Activated CD8-positive, alpha-beta memory T cell treated with anti-CD3 and anti-CD28 coated beads, Interleukin-2, amount 10 ng/mL, durations not matched to agents 7 days and 5 days (primary cell): ENCODE data around the gene WDR90. TPM values are rescaled to one million over a fixed set of nuclear protein-coding genes. Genes with fewer than 3 reads are reported as not detected.

Source experiments
- ATAC-seq: fragments of 150-1000 bp; cut with Tn5 transposase; one replicate; pipeline ENCODE4 v1.10.0; 2021; ENCODE audit warnings: moderate library complexity
- CTCF ChIA-PET: fragments of 350-600 bp; sonication (Branson Sonifier 250); formaldehyde crosslinking; loops from one replicate; lab custom pipeline; 2021; ENCODE audit warnings: antibody characterized with exemption; lab: Charles Lee
- DNase-seq: peaks from one replicate; pipeline ENCODE4 v3.0.0-alpha.2; 2020
- H3K27ac Mint-ChIP-seq: one replicate; pipeline ENCODE4 v1.8.0; 2021; ENCODE audit warnings: mild to moderate bottlenecking, mixed read lengths
- H3K27me3 Mint-ChIP-seq: one replicate; pipeline ENCODE4 v1.8.0; 2021; ENCODE audit warnings: mixed read lengths
- H3K36me3 Mint-ChIP-seq: one replicate; pipeline ENCODE4 v1.8.0; 2021; ENCODE audit warnings: mild to moderate bottlenecking, mixed read lengths
- H3K4me1 Mint-ChIP-seq: one replicate; pipeline ENCODE4 v1.8.0; 2021; ENCODE audit warnings: mixed read lengths
- H3K4me3 Mint-ChIP-seq: one replicate; pipeline ENCODE4 v1.8.0; 2021; ENCODE audit warnings: mild to moderate bottlenecking, moderate library complexity, mixed read lengths
- H3K9me3 Mint-ChIP-seq: one replicate; pipeline ENCODE4 v1.8.0; 2022; ENCODE audit warnings: low read depth, mixed read lengths
- total RNA-seq, 2 experiments: library from RNA; stranded (reverse); gene quantifications; one replicate each; pipeline ENCODE4 v1.2.3, GENCODE V29; 2021

WDR90 gene
- total RNA-seq, 2 experiments from 2014 or later = 74.7 to 108 TPM

DNA sequence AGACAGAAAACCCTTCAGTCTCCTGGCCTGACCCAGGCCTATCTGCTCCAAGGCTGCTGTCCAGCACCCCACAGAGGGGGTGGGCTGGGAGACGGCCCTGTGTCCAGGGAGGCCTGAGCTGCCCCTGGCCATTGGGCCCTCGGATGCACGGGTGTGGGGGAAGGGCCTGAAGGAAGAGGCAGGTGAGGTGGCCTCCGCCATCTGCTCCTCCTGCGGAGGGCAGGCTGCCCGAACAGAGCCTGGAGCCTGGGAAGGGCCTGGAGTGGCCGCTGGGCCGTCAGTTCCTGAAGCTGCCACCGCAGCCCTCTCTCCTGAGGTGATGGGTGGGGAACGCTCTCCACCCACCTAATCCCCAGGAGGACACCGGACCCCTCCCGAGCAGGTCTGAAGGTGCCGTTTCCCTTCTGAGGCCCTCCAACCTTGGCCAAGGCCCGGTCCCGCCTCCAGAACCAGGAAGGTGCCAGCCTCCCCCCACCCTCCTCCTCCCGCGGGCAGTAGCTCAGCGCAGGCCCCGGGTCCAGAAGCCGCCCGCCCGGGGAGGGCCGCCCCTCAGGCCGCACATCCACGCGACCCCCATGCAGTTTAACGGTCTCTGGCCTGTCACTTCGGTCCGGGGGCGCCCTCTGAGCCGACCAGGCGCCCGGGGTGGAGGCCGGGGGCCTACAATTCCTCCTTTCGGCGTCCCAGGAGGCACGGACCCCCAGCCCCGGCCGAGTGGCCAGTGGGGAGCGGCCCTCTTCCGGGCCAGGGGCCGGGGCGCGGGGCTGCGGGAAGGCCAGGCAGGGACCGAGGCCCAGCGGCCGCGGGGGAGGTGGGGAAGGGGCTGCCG lies 55.6 kb downstream of the WDR90 start:
- CTCF ChIA-PET = interaction anchor here (0.7 to 3.0 kb wide), 3 partner anchors 8 to 36 kb away, joined by 3 to 14 read pairs (median 3); partner anchors contain the start of genes CIAO3 and METRN
- H3K4me1 Mint-ChIP-seq = peaks cover 2% of the 10 kb centered on the region
- peaks cover 69% of the 10 kb centered on the region for H3K27me3 Mint-ChIP-seq
- H3K27ac Mint-ChIP-seq = no peak overlapping the region
- ATAC-seq = no peak
- H3K4me3 Mint-ChIP-seq = no peak overlapping the region
- no peaks in the 10 kb centered on the region for H3K9me3 Mint-ChIP-seq
- no peak for DNase-seq
- no peaks in the 10 kb centered on the region for H3K36me3 Mint-ChIP-seq

DNA sequence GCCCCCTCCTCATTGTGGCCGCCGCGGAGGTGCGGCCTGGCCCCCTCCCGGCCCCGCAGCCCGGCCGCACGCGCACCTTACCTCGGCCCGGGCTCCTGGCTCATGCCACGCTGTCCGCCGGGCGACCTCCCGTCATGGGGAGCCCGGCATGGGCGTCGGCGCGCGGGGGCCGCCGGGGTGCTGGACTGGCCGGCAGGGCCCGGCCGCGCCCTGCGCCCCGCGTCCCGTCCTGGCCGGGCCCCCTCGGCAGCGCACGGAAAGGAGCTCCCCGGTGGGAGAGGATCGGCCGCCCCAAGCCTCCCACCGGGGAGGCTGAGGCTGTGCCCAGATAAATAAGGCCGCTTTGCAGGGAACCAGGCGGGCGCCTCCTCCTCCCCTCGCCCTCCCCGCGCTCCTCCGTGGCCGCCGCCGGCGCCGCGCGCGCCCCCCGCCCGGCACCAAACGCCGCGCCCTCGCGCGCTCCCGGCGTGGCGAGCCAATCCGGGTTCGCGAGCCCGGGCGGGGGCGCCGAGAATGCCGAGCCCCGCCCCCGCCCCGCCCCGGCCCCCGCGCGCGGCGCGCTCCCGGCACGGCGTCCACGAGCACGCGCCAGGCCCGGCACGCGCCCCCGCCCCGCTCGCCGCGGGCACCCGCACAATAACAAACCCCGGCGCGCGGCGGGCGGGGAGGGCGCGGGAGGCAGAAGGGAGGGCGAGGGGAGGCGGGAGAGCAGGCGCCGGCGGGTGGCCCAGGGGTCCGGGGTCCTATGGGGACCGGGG lies 56.4 kb downstream of the WDR90 start, which contains the start of gene FBXL16:
Gene FBXL16, minus strand, starts transcription at position 371 of the 758 bp plus-strand sequence. CDS start 8,396 bp downstream, outside the sequence.
- ATAC-seq (no peak), DNase-seq (no peak)
- no peaks in the 10 kb centered on the region for H3K9me3 Mint-ChIP-seq
- no peaks in the 10 kb centered on the region for H3K36me3 Mint-ChIP-seq
- H3K4me1 Mint-ChIP-seq = no peaks in the 10 kb centered on the region
- H3K27me3 Mint-ChIP-seq = peaks cover 68% of the 10 kb centered on the region
- no peak within 1 kb of the TSS for H3K27ac Mint-ChIP-seq
- H3K4me3 Mint-ChIP-seq = no peak within 1 kb of the TSS
- CTCF ChIA-PET = no interaction called here

DNA sequence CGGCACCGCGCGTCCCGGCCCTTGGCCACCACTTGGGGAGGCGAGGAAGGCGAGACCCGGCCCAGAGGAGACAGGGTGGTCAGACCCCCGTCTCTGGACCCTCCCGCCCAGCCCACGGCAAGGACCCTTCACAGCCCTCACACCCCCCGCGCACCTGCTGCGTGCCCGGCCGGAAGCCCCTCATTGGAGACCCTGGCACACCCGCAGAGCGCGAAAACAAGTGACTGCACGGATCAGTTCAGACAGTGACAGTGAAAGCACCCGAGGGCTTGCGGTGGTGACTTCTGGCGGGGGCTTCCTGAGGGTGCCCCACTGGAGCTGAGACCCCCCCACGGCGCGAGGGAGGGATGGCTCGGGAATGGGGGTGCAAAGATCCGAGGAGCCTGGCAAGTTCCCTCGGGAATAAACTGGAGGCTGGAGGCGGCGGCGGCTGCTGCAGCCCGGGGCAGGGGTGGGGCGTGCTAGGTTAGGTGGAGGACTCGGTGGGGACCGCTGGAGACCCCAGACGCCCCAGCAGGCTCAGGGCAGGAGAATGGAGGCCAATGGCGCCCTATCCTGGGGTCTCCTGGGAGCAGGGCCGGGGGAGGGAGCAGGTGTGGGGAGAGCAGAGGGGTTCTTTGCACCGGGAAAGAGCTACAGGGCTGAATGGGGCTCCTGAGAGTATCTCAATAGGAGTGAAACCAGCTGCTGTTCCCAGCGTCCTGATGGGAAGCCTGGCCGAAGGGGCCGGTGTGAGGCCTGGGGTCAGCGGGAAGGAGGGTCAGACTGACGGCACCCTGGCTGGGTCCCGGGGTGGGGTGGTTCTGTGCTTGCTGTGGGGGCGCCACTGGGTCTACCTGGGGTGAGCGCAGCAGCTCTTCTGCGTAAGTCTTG lies 57.3 kb downstream of the WDR90 start:
- DNase-seq (no peak), ATAC-seq (no peak)
- Mint-ChIP-seq H3K4me1 (no peaks in the 10 kb centered on the region), H3K27ac (no peak overlapping the region), H3K27me3 (peaks cover 64% of the 10 kb centered on the region), H3K9me3 (no peaks in the 10 kb centered on the region), H3K36me3 (no peaks in the 10 kb centered on the region), H3K4me3 (no peak overlapping the region)
- CTCF ChIA-PET = interaction anchor here (0.8 to 1.0 kb wide), 3 partner anchors 10 to 34 kb away, joined by 3 read pairs; partner anchors contain the start of genes CIAO3 and WDR24

DNA sequence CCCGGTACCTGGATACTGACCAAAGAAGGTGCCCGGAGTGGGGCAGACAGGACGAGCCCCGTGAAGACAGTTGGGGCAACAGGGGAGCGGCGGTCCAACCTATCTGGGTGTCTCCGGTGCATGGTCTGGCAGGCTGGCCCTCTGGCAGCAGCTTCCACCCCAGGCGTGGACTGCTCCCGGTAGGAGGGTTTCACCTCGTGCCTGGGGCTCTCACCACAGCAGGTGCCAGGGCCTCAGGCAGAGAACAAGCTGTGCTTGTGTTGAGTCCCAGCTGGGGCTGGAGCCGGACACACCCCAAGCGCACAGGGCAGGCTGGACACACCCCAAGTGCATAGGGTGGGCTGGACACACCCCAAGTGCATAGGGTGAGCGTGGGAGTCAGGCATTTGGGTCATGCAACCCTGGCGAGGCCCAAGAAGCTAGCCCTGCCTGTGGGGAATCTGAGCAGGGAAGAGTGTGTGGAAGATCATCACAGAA lies 57.9 kb downstream of the WDR90 start:
- H3K36me3 Mint-ChIP-seq = no peaks in the 10 kb centered on the region
- no peak overlapping the region for H3K27ac Mint-ChIP-seq
- H3K27me3 Mint-ChIP-seq = peaks cover 58% of the 10 kb centered on the region
- ATAC-seq (no peak), DNase-seq (no peak)
- no peaks in the 10 kb centered on the region for H3K4me1 Mint-ChIP-seq
- no peak overlapping the region for H3K4me3 Mint-ChIP-seq
- H3K9me3 Mint-ChIP-seq = no peaks in the 10 kb centered on the region
- CTCF ChIA-PET = interaction anchor here (0.8 to 1.3 kb wide), 4 partner anchors 11 to 78 kb away, joined by 3 to 5 read pairs (median 3); partner anchors contain the start of genes CIAO3 and WDR24

DNA sequence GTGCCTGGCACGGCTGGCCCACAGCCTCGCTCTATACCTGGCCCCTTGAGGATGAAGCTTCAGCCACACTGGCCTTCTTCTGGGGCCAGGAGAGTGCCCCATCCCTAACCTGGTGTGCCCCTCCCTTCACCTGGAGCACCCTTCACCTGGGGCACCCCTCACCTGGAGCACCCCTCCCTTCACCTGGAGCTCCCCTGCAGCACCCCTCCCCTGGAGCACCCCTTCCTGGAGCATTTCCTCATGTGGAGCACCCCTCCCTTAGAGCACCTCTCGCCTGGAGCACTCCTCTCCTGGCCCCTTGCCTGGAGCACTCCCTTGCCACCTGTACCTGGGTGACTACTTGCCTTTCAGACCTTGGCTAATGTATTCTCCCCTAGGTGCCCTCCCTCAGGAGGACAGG lies 58.9 kb downstream of the WDR90 start:
- no peaks in the 10 kb centered on the region for H3K36me3 Mint-ChIP-seq
- H3K27me3 Mint-ChIP-seq = peaks cover 53% of the 10 kb centered on the region
- no peak overlapping the region for H3K27ac Mint-ChIP-seq
- ATAC-seq = no peak
- no peaks in the 10 kb centered on the region for H3K9me3 Mint-ChIP-seq
- H3K4me1 Mint-ChIP-seq = peaks cover 3% of the 10 kb centered on the region
- H3K4me3 Mint-ChIP-seq = no peak overlapping the region
- DNase-seq = no peak
- CTCF ChIA-PET = interaction anchor here (1.3 kb wide), 1 partner anchor 78 kb away, joined by 5 read pairs; no protein-coding TSS in a partner anchor

DNA sequence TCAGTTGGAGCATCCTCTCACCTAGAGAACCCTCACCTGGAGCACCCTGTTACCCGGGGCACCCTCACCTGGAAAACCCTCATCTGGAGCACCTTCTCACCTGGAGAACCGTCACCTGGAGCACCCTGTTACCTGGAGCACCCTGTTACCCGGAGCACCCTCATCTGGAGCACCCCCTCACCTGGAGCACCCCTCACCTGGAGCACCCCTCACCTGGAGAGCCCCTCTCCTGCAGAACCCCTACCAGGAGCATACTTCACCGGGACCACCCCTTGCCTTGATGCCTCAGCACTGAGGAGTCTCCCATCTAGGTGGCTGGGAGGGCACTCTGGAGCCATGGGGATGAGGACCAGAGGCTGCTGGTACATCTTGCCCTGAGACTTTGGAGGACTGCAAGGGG lies 59.8 kb downstream of the WDR90 start:
- H3K36me3 Mint-ChIP-seq = no peaks in the 10 kb centered on the region
- no peak for ATAC-seq
- no peak for DNase-seq
- H3K9me3 Mint-ChIP-seq = no peaks in the 10 kb centered on the region
- H3K27ac Mint-ChIP-seq = no peak overlapping the region
- no peak overlapping the region for H3K4me3 Mint-ChIP-seq
- peaks cover 45% of the 10 kb centered on the region for H3K27me3 Mint-ChIP-seq
- CTCF ChIA-PET = interaction anchor here (1.8 to 2.6 kb wide), 4 partner anchors 11 to 79 kb away, joined by 4 to 12 read pairs (median 8); partner anchors contain the start of genes ANTKMT, CHTF18, CIAO3 and RPUSD1
- H3K4me1 Mint-ChIP-seq = peaks cover 3% of the 10 kb centered on the region

DNA sequence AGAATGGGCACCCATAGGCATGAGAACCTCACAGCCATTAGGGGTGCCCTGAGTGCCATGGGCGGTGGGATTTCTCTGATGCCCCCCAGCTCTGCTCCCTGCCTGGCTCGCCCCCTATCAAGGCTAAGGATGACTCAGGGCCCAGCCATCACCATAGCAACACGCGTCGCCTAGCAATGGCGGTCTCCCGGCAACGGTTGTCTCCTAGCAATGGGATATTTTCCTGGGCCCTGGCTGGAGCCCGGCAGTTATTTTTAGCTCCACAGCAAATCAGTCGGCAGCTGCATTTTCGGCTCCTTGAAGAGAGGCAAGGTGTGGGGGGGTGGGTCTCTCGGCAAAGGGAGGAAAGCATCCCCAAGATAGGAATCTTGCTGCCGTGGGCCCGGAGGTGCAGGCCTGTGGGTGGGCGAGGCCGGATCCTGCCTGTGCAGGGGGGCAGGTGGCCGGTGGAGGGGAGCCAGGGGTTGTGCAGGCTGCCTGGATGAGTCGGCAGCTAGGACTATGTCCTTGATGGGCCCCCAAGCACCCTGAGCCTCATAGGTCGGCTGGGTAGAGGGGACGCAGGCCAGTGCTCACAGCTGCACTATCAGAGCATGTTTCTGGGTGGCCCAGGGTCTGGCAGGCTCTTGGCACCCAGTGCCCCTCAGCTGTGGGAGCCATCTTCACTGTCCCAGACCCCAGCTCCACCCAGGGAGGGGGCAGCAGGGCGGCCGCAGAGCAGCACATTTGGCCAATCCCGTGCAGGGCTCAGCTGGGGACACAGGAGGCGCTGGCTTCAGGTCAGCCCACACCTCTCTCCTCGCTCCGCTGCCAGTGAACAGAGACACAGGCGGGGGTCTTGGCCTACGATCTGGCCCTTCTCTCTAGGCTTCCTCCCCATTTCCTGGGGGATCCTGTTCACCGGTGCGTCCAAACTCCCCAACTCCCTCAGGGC lies 60.7 kb downstream of the WDR90 start:
- Mint-ChIP-seq H3K9me3 (no peaks in the 10 kb centered on the region), H3K4me1 (peaks cover 3% of the 10 kb centered on the region), H3K4me3 (no peak overlapping the region), H3K27me3 (peaks cover 40% of the 10 kb centered on the region), H3K27ac (no peak overlapping the region), H3K36me3 (no peaks in the 10 kb centered on the region)
- CTCF ChIA-PET = interaction anchor here (1.2 to 2.6 kb wide), 6 partner anchors 10 to 79 kb away, joined by 3 to 12 read pairs (median 7); partner anchors contain the start of genes ANTKMT, CHTF18, CIAO3 and RPUSD1
- ATAC-seq (no peak), DNase-seq (no peak)

DNA sequence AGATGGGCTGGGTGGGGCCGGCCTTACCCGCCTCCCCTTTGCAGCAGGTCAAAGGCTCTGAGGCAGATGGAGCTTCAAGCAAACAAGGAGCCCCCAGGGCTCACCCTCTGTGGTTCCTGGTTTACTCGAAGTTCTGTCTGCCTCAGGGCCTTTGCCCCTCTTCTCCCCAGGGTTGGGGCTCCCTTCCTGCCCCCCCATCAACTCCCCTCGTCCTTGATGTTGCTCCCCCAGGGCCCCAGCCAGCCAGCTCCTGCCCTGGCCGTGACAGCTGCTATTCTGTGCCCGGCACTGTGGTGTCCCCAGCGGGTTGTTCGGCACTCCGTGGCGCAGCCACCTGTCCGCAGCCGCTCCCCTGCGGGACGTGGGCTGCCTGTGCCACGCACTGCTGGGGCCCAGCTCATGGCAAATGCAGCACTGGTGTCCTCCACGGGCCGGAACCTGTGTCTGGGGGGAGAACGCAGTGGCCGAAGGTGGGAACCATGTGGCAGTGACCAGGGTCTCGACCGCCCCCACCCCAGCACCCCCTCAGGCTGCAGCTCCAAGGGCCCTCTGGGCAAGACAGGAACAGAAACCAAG lies 61.4 kb downstream of the WDR90 start:
- DNase-seq = no peak
- no peak overlapping the region for H3K27ac Mint-ChIP-seq
- H3K9me3 Mint-ChIP-seq = no peaks in the 10 kb centered on the region
- no peaks in the 10 kb centered on the region for H3K36me3 Mint-ChIP-seq
- CTCF ChIA-PET = interaction anchor here (1.2 to 2.6 kb wide), 6 partner anchors 9 to 78 kb away, joined by 3 to 12 read pairs (median 7); partner anchors contain the start of genes ANTKMT, CHTF18, CIAO3 and RPUSD1
- H3K4me1 Mint-ChIP-seq = peaks cover 3% of the 10 kb centered on the region
- no peak for ATAC-seq
- no peak overlapping the region for H3K4me3 Mint-ChIP-seq
- H3K27me3 Mint-ChIP-seq = peaks cover 39% of the 10 kb centered on the region

DNA sequence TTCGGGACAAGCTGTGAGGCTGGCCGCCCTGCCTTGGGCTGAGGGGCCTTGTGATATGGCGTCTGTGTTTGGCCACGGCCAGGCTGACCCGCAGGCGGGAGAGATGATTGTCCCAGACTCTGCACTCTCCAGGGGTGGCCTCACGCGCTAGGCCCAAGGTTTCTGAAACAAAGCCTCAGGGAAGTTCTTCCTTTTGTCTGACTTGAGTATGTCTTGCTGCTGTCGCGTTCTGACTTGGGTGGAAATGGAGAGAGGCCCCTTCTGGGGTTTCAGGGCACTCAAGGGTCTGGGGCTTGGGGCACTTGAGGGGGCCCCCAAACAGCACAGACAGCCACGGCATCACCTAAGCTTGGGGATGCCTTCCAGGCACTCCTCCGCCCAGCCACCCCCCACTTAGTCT lies 61.9 kb downstream of the WDR90 start:
- no peak for DNase-seq
- CTCF ChIA-PET = interaction anchor here (1.8 to 2.6 kb wide), 3 partner anchors 9 to 74 kb away, joined by 7 to 12 read pairs (median 7); partner anchors contain the start of gene ANTKMT
- no peak overlapping the region for H3K27ac Mint-ChIP-seq
- no peak for ATAC-seq
- H3K27me3 Mint-ChIP-seq = peaks cover 43% of the 10 kb centered on the region
- no peaks in the 10 kb centered on the region for H3K36me3 Mint-ChIP-seq
- no peaks in the 10 kb centered on the region for H3K9me3 Mint-ChIP-seq
- peaks cover 4% of the 10 kb centered on the region for H3K4me1 Mint-ChIP-seq
- no peak overlapping the region for H3K4me3 Mint-ChIP-seq

DNA sequence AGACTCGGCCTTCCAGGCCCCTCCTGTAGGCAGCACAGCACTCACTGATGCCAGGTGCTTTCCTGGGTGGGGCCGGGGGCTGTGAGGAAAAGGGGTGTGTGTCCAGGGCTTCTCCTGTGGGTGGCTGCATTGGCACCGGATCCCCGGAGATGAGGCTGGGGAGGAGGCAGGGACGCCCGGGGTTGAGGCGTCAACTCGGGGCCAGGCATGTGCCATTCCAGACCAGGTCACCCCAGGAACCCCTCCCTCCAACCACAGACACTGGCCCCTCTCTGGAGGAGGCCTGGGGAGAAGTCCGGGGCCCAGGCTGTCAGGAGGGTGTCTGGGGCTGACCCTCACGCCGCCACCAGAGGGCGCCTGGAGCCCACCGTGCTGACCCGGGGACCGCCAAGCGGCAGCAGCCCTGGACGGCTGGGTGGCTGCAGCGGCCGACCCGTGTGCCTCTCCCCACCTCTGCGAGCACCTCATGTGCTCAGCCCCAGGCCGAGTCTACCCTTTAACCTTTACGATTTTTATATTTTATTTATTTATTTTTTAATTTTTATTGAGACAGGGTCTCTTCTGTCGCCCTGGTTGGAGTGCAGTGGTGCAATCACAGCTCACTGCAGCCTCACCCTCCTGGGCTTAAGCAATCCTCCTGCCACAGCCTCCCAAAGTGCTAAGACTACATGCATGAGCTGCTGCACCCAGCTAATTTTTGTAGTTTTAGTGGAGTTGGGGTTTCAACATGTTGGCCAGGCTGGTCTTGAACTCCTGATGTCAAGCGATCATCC lies 62.6 kb downstream of the WDR90 start:
- H3K4me3 Mint-ChIP-seq = no peak overlapping the region
- H3K4me1 Mint-ChIP-seq = peaks cover 8% of the 10 kb centered on the region
- ATAC-seq = peak; percentile 62
- peak; percentile 84 for DNase-seq
- CTCF ChIA-PET = interaction anchor here (0.6 to 6.4 kb wide), 20 partner anchors 9 to 343 kb away, joined by 3 to 116 read pairs (median 6); partner anchors contain the start of genes ANTKMT, CCDC78, CHTF18 and CIAO3
- peaks cover 42% of the 10 kb centered on the region for H3K27me3 Mint-ChIP-seq
- no peaks in the 10 kb centered on the region for H3K9me3 Mint-ChIP-seq
- no peaks in the 10 kb centered on the region for H3K36me3 Mint-ChIP-seq
- H3K27ac Mint-ChIP-seq = no peak overlapping the region
